WTC11 (cell line): ENCODE data around the gene GLRA3. TPM values are rescaled to one million over a fixed set of nuclear protein-coding genes. Genes with fewer than 3 reads are reported as not detected.

ENCODE experiments used
- ATAC-seq: fragments of 200-7000 bp; cut with Tn5 transposase; 2 replicates; pipeline ENCODE4 v1.10.0; 2021; ENCODE audit warnings: mild to moderate bottlenecking, moderate library complexity
- CTCF ChIA-PET: fragments of 300-600 bp; sonication (Branson Sonifier 250); formaldehyde crosslinking; loops from one replicate; lab custom pipeline; 2021; ENCODE audit warnings: antibody characterized with exemption; lab: Charles Lee
- POLR2A ChIA-PET: fragments of 350-600 bp; sonication (Branson Sonifier 250); formaldehyde crosslinking; loops from one replicate; lab custom pipeline; 2021; ENCODE audit warnings: antibody characterized with exemption; lab: Charles Lee
- DNase-seq: peaks from one replicate; pipeline ENCODE4 v3.0.0; 2021; ENCODE audit warnings: low spot score
- H3K27ac Mint-ChIP-seq: 2 replicates; pipeline ENCODE4 v1.8.0; 2021; ENCODE audit warnings: mixed read lengths
- H3K27me3 Mint-ChIP-seq: 2 replicates; pipeline ENCODE4 v1.8.0; 2021; ENCODE audit warnings: low read depth, mild to moderate bottlenecking, moderate library complexity, mixed read lengths
- H3K36me3 Mint-ChIP-seq: 2 replicates; pipeline ENCODE4 v1.8.0; 2021; ENCODE audit warnings: mixed read lengths
- H3K4me1 Mint-ChIP-seq: 2 replicates; pipeline ENCODE4 v1.8.0; 2022; ENCODE audit warnings: mixed read lengths
- H3K4me3 Mint-ChIP-seq: 2 replicates; pipeline ENCODE4 v1.8.0; 2021; ENCODE audit warnings: mild to moderate bottlenecking, moderate library complexity, mixed read lengths
- H3K9me3 Mint-ChIP-seq: 2 replicates; pipeline ENCODE4 v1.8.0; 2021; ENCODE audit warnings: mixed read lengths
- AR ChIP-seq: fragments of 250-450 bp; sonication (Bioruptor Pico); IDR thresholded peaks from 2 replicates; pipeline ENCODE4 v1.9.0; 2021; ENCODE audit warnings: mild to moderate bottlenecking
- CDX4 ChIP-seq: fragments of 250-450 bp; sonication (Bioruptor Pico); IDR thresholded peaks from 2 replicates; pipeline ENCODE4 v1.9.0; 2021; ENCODE audit warnings: moderate library complexity, mild to moderate bottlenecking, inconsistent platforms, borderline replicate concordance
- CREB1 ChIP-seq: sonication (generic); formaldehyde crosslinking; IDR thresholded peaks from 2 replicates; pipeline ENCODE4 v1.8.0; 2023; ENCODE audit warnings: mild to moderate bottlenecking, missing genetic modification reagents
- ELF4 ChIP-seq: sonication (generic); formaldehyde crosslinking; IDR thresholded peaks from 2 replicates; pipeline ENCODE4 v1.8.1; 2022; ENCODE audit warnings: low read depth, mild to moderate bottlenecking, moderate library complexity, missing genetic modification reagents
- EMX1 ChIP-seq: fragments of 250-450 bp; sonication (Bioruptor Pico); IDR thresholded peaks from 2 replicates; pipeline ENCODE4 v1.8.0; 2021; ENCODE audit warnings: mild to moderate bottlenecking
- FOXP1 ChIP-seq: sonication (generic); formaldehyde crosslinking; IDR thresholded peaks from 2 replicates; pipeline ENCODE4 v1.8.0; 2022; ENCODE audit warnings: missing genetic modification reagents, mild to moderate bottlenecking, moderate library complexity, borderline replicate concordance
- HMGXB4 ChIP-seq: sonication (generic); formaldehyde crosslinking; IDR thresholded peaks from 2 replicates; pipeline ENCODE4 v1.8.1; 2023; ENCODE audit warnings: mild to moderate bottlenecking, moderate library complexity, missing genetic modification reagents
- JUN ChIP-seq: sonication (generic); formaldehyde crosslinking; IDR thresholded peaks from 2 replicates; pipeline ENCODE4 v1.8.0; 2023; ENCODE audit warnings: mild to moderate bottlenecking, missing genetic modification reagents
- MLX ChIP-seq: sonication (generic); formaldehyde crosslinking; IDR thresholded peaks from 2 replicates; pipeline ENCODE4 v1.8.1; 2023; ENCODE audit warnings: mild to moderate bottlenecking, missing genetic modification reagents, moderate library complexity
- NR2C2 ChIP-seq: sonication (generic); formaldehyde crosslinking; IDR thresholded peaks from 2 replicates; pipeline ENCODE4 v1.8.0; 2022; ENCODE audit warnings: mild to moderate bottlenecking, missing genetic modification reagents
- OVOL2 ChIP-seq: fragments of 250-450 bp; sonication (Bioruptor Pico); IDR thresholded peaks from 2 replicates; pipeline ENCODE4 v1.9.0; 2021; ENCODE audit warnings: mild to moderate bottlenecking, borderline replicate concordance
- STAT6 ChIP-seq: sonication (generic); formaldehyde crosslinking; conservative IDR thresholded peaks from 2 replicates; pipeline ENCODE4 v1.8.1; 2023; ENCODE audit warnings: mild to moderate bottlenecking, low read depth, missing genetic modification reagents, moderate library complexity
- USF2 ChIP-seq: sonication (generic); formaldehyde crosslinking; IDR thresholded peaks from 2 replicates; pipeline ENCODE4 v1.8.1; 2023; ENCODE audit warnings: mild to moderate bottlenecking, missing genetic modification reagents, moderate library complexity
- ZBTB43 ChIP-seq: sonication (generic); formaldehyde crosslinking; IDR thresholded peaks from 2 replicates; pipeline ENCODE4 v1.8.1; 2023; ENCODE audit warnings: mild to moderate bottlenecking, missing genetic modification reagents
- ZNF138 ChIP-seq: sonication (generic); formaldehyde crosslinking; conservative IDR thresholded peaks from 2 replicates; pipeline ENCODE4 v1.8.1; 2022; ENCODE audit warnings: mild to moderate bottlenecking, moderate library complexity, missing genetic modification reagents
- ZNF263 ChIP-seq: sonication (generic); formaldehyde crosslinking; IDR thresholded peaks from 2 replicates; pipeline ENCODE4 v1.8.1; 2022; ENCODE audit warnings: low read depth, mild to moderate bottlenecking, moderate library complexity, missing genetic modification reagents
- ZNF532 ChIP-seq: fragments of 250-450 bp; sonication (Bioruptor Pico); IDR thresholded peaks from 2 replicates; pipeline ENCODE4 v1.9.0; 2021; ENCODE audit warnings: mild to moderate bottlenecking, borderline replicate concordance
- total RNA-seq: library from RNA; stranded (reverse); gene quantifications from 3 replicates; pipeline ENCODE4 v1.2.3, GENCODE V29; 2021

The GLRA3 gene
- total RNA-seq, 1 experiment from 2014 or later, result 0.15 TPM

GRCh38 chr4:174674305-174674840, 154.7 kb downstream of the GLRA3 start:
- ChIA-PET CTCF (no interaction called here), POLR2A (no interaction called here)
- TF ChIP-seq AR (no peak), OVOL2 (CRISPR knock-in tag) (no peak), ELF4 (CRISPR knock-in tag) (no peak)
- H3K36me3 Mint-ChIP-seq, result no peaks in the 10 kb centered on the region
- DNase-seq (no peak), ATAC-seq (no peak)
- peaks cover 17% of the 10 kb centered on the region for H3K4me1 Mint-ChIP-seq
- H3K9me3 Mint-ChIP-seq, result no peaks in the 10 kb centered on the region
- H3K27ac Mint-ChIP-seq, result no peak overlapping the region
- no peaks in the 10 kb centered on the region for H3K27me3 Mint-ChIP-seq
- H3K4me3 Mint-ChIP-seq, result no peak overlapping the region

GRCh38 chr4:174673865-174674264, 155.2 kb downstream of the GLRA3 start:
- Mint-ChIP-seq H3K36me3 (no peaks in the 10 kb centered on the region), H3K4me1 (peaks cover 17% of the 10 kb centered on the region), H3K9me3 (no peaks in the 10 kb centered on the region), H3K4me3 (no peak overlapping the region), H3K27me3 (no peaks in the 10 kb centered on the region), H3K27ac (peak overlapping the region; percentile 24)
- CTCF ChIA-PET, result no interaction called here
- POLR2A ChIA-PET, result no interaction called here
- ATAC-seq (peak; percentile 41; the same call in 1 of the 2 replicates), DNase-seq (no peak)
- TF ChIP-seq NR2C2 (no peak), ZNF138 (CRISPR knock-in tag) (no peak), OVOL2 (CRISPR knock-in tag) (no peak), ZBTB43 (CRISPR knock-in tag) (no peak), JUN (CRISPR knock-in tag) (no peak), FOXP1 (CRISPR knock-in tag) (no peak), EMX1 (CRISPR knock-in tag) (no peak), CDX4 (CRISPR knock-in tag) (no peak), CREB1 (no peak), ZNF263 (CRISPR knock-in tag) (no peak), STAT6 (CRISPR knock-in tag) (no peak), MLX (CRISPR knock-in tag) (no peak), HMGXB4 (CRISPR knock-in tag) (no peak), USF2 (CRISPR knock-in tag) (no peak), ZNF532 (CRISPR knock-in tag) (no peak)
